ENCODE data around the gene IL1RL2.
A peak's percentile ranks its signal among the peaks of the same experiment; 100 is the strongest.

Gene IL1RL2

GRCh38 chr2:102238039-102238756, 51.4 kb downstream of the IL1RL2 start:
- FAIRE-seq (no peak), DNase-seq (ENCODE audit: low spot score) (no peak)

GRCh38 chr2:102238778-102239177, 52.0 kb downstream of the IL1RL2 start:
- no peak for FAIRE-seq
- DNase-seq (ENCODE audit: low spot score): no peak

DNA sequence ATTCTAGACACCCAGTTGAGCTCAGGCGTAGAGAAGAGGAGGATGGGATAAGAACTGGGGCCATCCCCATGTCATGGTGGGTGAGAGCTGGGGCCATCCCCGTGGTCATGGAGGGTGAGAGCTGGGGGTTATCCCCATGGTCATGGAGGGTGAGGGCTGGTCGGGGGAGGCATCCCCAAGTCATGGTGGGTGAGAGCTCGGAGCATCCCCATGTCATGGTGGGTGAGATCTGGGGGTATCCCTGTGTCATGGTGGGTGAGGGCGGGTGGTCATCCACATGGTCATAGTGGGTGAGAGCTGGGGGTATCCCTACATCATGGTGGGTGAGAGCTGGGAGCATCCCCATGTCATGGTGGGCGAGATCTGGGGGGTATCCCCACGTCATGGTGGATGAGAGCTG, 52.5 kb downstream of the IL1RL2 start:
- DNase-seq (ENCODE audit: low spot score) (no peak), FAIRE-seq (no peak)

GRCh38 chr2:102240640-102241370, 54.0 kb downstream of the IL1RL2 start:
- FAIRE-seq: peak; percentile 67
- peak; percentile 78 for DNase-seq (ENCODE audit: low spot score)

GRCh38 chr2:102241616-102242305, 54.9 kb downstream of the IL1RL2 start:
- DNase-seq (ENCODE audit: low spot score): no peak
- FAIRE-seq: no peak

DNA sequence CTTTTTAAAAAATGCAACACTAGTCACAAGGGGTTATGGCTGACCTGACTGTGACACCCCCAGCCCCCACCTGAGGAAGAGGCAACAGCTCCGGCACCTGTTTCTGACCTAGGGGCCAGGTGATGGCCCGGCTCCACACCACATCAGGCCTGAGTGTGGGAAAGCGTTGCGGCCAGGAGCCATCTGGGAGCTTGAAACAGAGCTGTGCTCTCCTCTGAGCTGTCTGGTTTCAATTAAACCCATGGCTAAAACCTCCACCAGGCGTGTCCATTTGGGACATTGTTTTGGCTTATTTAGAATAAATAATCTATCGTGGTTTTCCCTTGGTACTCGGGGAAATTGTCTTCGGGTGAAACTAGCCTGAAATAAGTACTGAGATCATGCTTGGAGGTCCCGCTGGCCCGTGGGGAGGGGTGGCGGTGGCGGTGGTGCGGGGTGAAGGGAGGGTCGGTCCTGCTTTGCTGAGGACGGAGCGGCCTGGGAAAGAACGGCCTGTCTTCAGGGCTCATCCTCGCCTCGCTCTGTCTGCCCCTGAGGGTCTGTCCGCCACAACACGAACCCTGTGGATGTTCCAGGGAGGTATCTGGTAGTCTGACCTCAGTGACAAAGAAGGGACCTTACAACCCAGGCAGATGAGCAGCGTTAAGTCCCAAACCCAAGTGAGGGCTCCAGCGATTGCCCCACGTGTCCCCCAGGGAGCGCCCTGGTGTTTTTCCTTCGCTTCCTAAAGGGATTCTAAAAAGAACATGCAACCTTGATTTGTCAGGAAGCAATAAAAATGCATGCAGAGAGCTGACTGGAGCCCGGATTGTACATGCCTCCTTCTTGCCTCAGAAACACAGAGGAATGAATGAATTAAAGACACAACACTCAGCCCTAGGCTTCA, 58.7 kb downstream of the IL1RL2 start:
- no peak for FAIRE-seq
- no peak for DNase-seq (ENCODE audit: low spot score)

DNA sequence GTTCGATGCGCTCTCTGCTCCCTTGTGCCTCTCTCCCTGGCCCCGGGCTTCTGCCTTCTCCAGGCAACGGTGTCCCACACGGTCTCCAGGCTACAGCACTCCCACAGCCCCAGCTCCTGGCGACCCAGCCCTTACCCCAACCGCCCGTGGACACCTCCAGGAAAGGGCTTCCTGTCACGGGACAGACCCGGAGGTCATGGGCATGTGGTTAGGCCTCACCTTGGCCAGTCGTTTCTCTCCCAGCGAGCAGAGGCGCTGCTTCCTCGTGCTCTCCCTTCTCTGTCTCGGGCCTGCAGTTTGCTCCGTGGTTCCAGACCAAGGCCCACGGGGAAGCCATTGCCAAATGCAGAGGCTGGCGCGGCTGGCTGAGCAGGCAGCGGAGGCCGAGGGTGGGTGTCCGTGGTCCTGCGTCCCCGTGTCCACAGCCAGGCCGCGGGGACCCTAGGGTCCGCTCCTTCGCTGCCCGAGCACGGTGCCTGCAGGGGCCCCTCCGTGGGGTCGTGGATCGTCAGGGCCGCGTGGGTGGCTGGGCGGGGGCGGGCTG, 63.5 kb downstream of the IL1RL2 start:
- no peak for DNase-seq (ENCODE audit: low spot score)
- no peak for FAIRE-seq

DNA sequence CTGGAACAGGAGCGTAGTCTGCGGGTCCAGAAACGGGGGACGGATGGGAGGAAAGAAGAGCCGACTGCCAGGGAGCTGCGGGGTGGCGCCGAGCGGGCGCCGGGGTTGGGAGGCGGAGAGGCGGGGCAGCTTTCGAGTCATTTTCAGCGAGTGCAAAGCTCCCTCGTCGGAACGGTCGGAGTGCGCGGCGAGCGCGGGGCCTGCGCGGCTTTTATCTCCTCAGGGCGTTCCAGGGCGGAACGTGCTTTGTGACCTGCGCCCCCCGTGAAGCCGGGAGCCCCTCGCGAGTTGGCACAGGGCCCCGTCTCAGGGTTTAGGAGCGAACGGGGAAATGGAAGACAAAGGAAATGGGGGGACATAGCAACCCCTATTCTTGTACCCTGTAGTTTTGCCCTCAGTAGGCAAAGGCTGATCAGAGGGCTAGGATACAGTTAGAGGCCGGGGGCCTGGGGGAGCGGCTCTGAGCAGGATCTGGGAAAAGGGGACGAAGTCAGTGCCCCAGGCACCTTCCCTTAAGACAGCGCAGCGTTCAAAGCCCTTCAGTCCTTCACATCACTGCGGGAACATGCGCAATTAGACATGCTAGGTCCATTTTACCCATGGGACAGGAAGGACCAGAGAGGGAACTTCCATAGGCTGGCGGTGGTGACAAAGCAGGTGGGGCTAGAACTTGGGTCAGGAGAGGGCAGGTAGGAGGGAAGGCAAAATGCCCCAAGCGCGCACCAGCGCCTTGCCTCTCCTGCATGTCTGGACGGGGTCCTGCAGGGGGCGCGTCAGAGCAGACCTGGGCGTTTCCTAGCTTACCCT, 64.4 kb downstream of the IL1RL2 start:
- DNase-seq (ENCODE audit: low spot score) (no peak), FAIRE-seq (no peak)

- DNase-seq (ENCODE audit: low spot score) (no peak), FAIRE-seq (no peak)
Observed at GRCh38 chr2:102251849-102252203, 65.0 kb downstream of the IL1RL2 start.

GRCh38 chr2:102252236-102252635, 65.4 kb downstream of the IL1RL2 start:
- FAIRE-seq (no peak), DNase-seq (ENCODE audit: low spot score) (no peak)

- FAIRE-seq: no peak
- no peak for DNase-seq (ENCODE audit: low spot score)
Observed at GRCh38 chr2:102253140-102253752, 66.4 kb downstream of the IL1RL2 start.

- DNase-seq (ENCODE audit: low spot score) (no peak), FAIRE-seq (no peak)
Observed at GRCh38 chr2:102253753-102254150, 66.9 kb downstream of the IL1RL2 start.

DNA sequence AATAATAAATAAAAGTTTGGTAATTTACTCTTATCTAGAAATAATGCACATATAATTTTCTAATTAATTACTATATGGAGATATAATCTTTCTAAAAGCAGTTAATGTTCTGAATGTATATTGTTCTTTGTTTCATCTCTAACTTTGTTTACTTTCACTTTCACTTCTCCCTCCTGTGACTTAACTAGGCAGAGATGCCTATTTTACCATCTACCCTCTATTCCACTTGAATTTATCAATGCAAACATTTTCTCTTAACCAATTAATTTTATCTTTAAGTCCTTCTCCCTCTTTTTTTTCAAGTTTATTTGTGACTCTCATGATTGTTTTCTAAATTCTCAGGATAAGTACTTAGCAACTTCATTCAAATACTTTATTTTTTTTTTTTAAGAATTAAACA, 69.5 kb downstream of the IL1RL2 start:
- peak; percentile 82 for FAIRE-seq
- DNase-seq (ENCODE audit: low spot score): peak; percentile 12

DNA sequence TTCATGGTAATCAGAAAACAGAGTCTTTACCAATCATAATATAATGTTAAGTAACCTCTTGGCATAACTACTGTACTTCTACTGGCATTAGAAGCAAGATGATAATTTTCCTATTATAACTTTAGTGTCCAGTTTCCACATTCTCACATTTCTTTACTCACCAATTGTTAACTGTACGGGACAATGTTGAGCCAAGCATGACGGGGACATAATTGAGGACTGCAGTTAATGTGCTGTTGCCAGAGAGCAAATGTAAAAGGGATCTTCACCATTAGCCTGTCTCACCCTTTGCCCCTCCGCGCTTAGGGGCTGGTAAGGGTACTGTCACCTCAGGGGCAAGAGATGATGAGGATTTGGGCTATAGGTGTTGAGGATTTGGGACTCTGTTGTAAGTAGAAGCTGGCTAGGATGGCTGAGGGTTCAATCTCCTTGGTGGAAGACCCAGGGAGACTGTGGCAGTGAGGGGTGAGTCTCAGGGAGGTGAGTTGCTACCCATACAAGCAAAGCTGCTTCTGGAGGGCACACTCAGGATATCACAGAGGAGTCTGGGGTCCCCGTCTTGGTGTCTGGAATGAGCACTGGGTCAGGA, 70.1 kb downstream of the IL1RL2 start:
- FAIRE-seq (no peak), DNase-seq (ENCODE audit: low spot score) (no peak)

DNA sequence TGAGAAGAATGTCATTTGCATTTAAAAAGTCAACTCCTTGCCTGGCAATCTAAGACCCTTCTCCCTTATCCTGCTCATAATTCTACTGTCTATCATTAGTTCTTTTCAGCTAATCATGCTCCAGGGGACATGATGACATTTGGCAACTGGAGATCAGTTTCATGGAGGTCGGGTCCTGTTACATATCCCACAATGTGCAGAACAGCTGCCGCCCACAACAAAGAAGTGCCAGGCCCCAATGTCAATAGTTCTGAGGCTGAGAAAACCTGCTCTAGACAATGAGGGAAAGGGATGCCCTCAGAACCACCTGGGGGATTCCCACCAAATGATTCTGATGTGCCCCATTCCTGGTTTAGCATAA, 71.2 kb downstream of the IL1RL2 start:
- DNase-seq (ENCODE audit: low spot score): no peak
- FAIRE-seq: no peak

DNA sequence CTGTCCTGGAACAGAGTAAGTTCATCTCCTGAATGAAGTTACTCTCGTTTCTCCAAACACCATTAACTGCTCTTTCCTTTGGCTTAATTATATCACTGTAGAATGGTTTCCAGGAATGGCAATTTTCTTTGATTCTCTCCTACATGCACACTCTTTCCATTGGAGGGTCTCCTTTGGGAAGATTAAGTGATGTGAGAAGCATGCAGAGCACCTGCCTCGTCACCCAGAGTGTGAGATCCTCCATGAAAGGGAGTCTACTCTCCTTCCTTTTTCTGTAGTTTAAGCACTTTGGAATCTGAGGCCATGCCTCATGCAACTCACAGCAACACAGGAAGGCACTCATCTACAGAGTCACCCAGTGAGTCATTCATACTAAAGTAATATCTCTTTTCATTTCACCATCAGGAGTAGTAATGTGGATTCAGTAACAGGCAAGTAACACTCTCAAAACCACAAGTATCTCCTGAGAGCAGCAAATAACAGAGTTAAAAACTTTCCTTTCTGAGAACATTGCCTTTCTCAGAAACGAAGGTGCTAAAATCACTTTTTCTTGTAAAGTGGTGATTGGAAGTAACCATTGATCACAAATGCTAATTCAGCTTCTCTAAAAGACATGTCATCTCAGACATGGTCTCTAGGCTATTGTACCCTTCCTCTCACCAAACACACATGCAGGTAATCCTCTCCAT, 71.7 kb downstream of the IL1RL2 start:
- DNase-seq (ENCODE audit: low spot score) (peak; percentile 93), FAIRE-seq (peak; percentile 94)

GRCh38 chr2:102261467-102262135, 74.8 kb downstream of the IL1RL2 start:
- FAIRE-seq: no peak
- DNase-seq (ENCODE audit: low spot score): no peak

Data from RCC 7860 (cell line).